Choroid plexus epithelial cell (primary cell): Measurements from ENCODE around the gene CHST5.

Experiments
- DNase-seq: peaks from one replicate; pipeline ENCODE4 v3.0.0-alpha.2; 2010; ENCODE audit warnings: low read depth
- H3K4me3 ChIP-seq: 2 replicates; pipeline ENCODE4 v1.5.1; 2011; ENCODE audit warnings: low read depth, mild to moderate bottlenecking, control low read depth, low read length, moderate library complexity
- TF ChIP-seq, protein P1 (sequence below): conservative IDR thresholded peaks from 2 replicates; pipeline ENCODE4 v1.5.1; 2011; ENCODE audit warnings: low read depth, mild to moderate bottlenecking, control low read depth, inconsistent platforms, low read length, moderate library complexity

CHST5 gene

GRCh38 chr16:75485230-75486013 is 50.5 kb downstream of the CHST5 start:
- DNase-seq: no peak
- no peak overlapping the region for H3K4me3 ChIP-seq
- TF ChIP-seq, protein P1, sequence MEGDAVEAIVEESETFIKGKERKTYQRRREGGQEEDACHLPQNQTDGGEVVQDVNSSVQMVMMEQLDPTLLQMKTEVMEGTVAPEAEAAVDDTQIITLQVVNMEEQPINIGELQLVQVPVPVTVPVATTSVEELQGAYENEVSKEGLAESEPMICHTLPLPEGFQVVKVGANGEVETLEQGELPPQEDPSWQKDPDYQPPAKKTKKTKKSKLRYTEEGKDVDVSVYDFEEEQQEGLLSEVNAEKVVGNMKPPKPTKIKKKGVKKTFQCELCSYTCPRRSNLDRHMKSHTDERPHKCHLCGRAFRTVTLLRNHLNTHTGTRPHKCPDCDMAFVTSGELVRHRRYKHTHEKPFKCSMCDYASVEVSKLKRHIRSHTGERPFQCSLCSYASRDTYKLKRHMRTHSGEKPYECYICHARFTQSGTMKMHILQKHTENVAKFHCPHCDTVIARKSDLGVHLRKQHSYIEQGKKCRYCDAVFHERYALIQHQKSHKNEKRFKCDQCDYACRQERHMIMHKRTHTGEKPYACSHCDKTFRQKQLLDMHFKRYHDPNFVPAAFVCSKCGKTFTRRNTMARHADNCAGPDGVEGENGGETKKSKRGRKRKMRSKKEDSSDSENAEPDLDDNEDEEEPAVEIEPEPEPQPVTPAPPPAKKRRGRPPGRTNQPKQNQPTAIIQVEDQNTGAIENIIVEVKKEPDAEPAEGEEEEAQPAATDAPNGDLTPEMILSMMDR: no peak

- H3K4me3 ChIP-seq: no peak overlapping the region
- TF ChIP-seq, protein P1: no peak
- peak; percentile 81 for DNase-seq
Measured at GRCh38 chr16:75483222-75483621, 52.7 kb downstream of the CHST5 start.

DNA sequence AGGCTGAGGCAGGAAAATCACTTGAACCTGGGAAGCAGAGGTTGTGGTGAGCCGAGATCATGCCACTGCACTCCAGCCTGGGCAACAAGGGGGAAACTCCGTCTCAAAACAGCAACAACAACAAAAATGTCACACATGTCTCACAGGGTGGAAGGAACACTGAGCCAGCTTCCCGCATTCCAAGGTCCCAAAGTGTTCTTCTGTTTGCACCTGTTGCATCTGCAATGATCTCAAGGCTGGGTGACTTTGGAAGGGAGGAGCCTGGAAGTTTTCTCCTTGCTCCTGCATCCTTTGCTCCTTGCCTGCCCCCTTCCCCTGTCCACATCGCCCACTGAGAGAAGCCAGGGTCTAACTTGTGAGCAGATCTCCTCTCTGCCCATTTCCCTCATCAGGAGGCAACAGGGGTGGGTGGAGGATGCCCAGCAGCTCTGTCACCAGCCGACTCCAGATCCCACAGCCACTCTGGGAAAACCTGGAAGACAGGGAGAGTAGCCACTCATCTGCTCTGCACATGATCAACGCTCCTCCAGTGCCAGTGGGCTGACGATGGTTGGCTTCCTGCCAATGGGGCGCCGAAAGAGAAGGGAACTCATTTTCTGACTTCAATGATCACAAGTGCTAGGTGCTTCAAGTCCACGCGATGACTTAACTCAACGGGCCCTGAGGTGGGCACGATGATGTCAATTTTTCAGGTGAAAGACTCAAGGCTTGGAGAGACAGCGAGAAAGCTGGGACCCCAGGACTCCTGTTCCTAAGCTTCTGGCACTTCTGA is 53.3 kb downstream of the CHST5 start:
- TF ChIP-seq, protein P1: no peak
- H3K4me3 ChIP-seq: no peak overlapping the region
- no peak for DNase-seq

DNA sequence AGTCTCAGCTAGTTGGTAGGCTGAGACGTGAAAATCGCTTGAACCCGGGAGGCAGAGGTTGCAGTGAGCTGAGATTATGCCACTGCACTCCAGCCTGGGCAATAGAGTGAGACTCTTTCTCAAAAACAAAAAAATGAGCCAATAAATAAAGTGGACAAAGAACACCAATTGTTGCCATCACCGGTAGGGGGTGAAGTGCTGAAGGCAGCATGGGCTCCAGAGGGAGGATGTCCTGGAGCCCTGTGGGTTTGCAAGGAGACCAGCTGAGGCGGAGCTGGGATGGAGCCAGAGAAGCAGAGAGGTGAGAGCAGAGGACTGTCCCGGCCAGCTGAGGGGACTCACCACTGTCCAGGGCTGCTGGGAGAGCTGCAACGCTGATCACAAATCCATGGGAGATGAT is 54.4 kb downstream of the CHST5 start:
- no peak for DNase-seq
- TF ChIP-seq, protein P1: no peak

DNA sequence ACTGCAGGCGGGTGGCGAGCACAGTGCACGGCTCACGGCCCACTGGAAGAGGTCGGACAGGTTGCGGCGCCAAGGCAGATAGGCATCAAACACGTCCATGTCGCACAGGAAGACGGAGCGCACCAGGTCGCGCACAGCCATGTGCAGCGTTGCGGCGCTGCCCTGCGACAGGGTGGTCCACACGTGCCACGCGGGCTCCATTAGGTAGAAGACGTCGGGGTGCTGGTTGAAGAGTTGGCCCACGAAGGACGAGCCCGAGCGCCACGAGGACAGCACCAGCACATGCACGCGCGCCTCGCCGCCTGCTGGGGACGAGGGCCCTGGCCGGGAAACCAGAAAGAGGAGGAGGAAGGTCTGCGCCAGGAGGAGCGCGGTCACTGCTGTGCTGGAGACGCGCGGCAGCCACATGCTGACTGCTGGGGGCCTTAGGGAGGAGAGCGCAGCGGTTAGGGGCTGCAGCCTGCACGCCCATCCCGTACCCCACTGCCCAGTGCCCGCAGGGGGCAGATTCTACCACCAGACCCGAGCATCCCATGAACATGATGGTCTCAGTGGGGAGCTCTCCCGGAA is 56.4 kb downstream of the CHST5 start:
- TF ChIP-seq, protein P1: no peak
- DNase-seq: no peak
- no peak overlapping the region for H3K4me3 ChIP-seq

More for the DNA sequence above, 54.4 kb downstream of the CHST5 start:
- H3K4me3 ChIP-seq: no peak overlapping the region
